ENCODE data around the gene GPR27.

Gene GPR27

GRCh38 chr3:71734881-71735280 is 18.8 kb upstream of the GPR27 start:
- DNase-seq: no peak

- DNase-seq: no peak
Observed at GRCh38 chr3:71742621-71743020, 11.0 kb upstream of the GPR27 start.

GRCh38 chr3:71744738-71745137 is 8.9 kb upstream of the GPR27 start:
- no peak for DNase-seq

GRCh38 chr3:71751602-71752001 is 2.1 kb upstream of the GPR27 start:
- DNase-seq: no peak

GRCh38 chr3:71752831-71753700 is 589 bp upstream of the GPR27 start:
- no peak for DNase-seq

GRCh38 chr3:71754610-71755253 is 1.1 kb downstream of the GPR27 start:
- no peak for DNase-seq

- DNase-seq: no peak
Observed at GRCh38 chr3:71758091-71758490, 4.4 kb downstream of the GPR27 start.

GRCh38 chr3:71759401-71759800 is 5.7 kb downstream of the GPR27 start:
- no peak for DNase-seq

- DNase-seq: no peak
Observed at GRCh38 chr3:71760140-71760539, 6.5 kb downstream of the GPR27 start.

GRCh38 chr3:71763426-71763825 is 9.8 kb downstream of the GPR27 start:
- no peak for DNase-seq

- no peak for DNase-seq
Observed at GRCh38 chr3:71771126-71771525, 17.5 kb downstream of the GPR27 start.

- DNase-seq: no peak
Observed at GRCh38 chr3:71771884-71772283, 18.2 kb downstream of the GPR27 start.

GRCh38 chr3:71776538-71776937 is 22.9 kb downstream of the GPR27 start:
- no peak for DNase-seq

- DNase-seq: no peak
Observed at GRCh38 chr3:71778353-71778752, 24.7 kb downstream of the GPR27 start.

GRCh38 chr3:71779674-71780377 is 26.2 kb downstream of the GPR27 start:
- no peak for DNase-seq

- DNase-seq: no peak
Observed at GRCh38 chr3:71780430-71780829, 26.8 kb downstream of the GPR27 start.

- DNase-seq: no peak
Observed at GRCh38 chr3:71783152-71783551, 29.5 kb downstream of the GPR27 start.

- no peak for DNase-seq
Observed at GRCh38 chr3:71784201-71784913, 30.7 kb downstream of the GPR27 start.

GRCh38 chr3:71784914-71785531 is 31.4 kb downstream of the GPR27 start, which contains the start of gene PROK2:
PROK2 (minus strand) TSS chr3:71785148; CDS start chr3:71785052, 96 bp downstream.
- peak; percentile 4 for DNase-seq

GRCh38 chr3:71785532-71786216 is 32.0 kb downstream of the GPR27 start:
- no peak for DNase-seq

- DNase-seq: no peak
Observed at GRCh38 chr3:71786217-71786549, 32.5 kb downstream of the GPR27 start.

GRCh38 chr3:71786551-71786950 is 32.9 kb downstream of the GPR27 start:
- DNase-seq: no peak
